ENCODE results near the gene NECAB2.

DNA sequence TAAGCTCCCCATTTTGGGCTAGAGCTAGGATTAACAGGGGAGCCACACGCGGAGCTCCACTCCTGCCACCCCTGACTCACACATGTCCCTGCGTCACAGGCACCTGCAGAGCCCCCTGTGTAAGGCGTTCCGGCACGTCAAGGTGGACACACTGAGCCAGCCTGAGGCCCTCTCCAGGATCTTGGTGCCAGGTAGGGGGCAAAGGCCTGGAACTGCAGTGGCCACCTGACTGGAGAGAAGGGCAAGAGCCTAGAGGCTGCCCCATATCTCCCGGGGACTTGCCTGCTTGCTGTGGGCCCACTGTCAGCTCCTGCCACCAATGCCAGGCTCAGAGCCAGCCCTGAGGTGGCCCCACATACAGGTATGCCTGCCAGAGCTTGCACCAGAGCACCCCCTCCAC is 33.7 kb downstream of the NECAB2 start:
- no peak for TF ChIP-seq POLR2A (IDR thresholded peaks at IDR 0.05; ENCODE audit: low read length)
- no peak for TF ChIP-seq GATA1 (IDR thresholded peaks at IDR 0.05; ENCODE audit: low read depth, low read length)

Measured in erythroblast (primary cell).